ENCODE data around the gene AUNIP.

The AUNIP gene

GRCh38 chr1:25809283-25809926, 49.9 kb downstream of the AUNIP start:
- no peak for DNase-seq (ENCODE audit: low read depth in 2 of 2)

- no peak for DNase-seq (ENCODE audit: low read depth in 2 of 2)
Observed at GRCh38 chr1:25808481-25809244, 50.6 kb downstream of the AUNIP start.

- no peak for DNase-seq (ENCODE audit: low read depth in 2 of 2)
Observed at GRCh38 chr1:25807480-25808390, 51.5 kb downstream of the AUNIP start.

GRCh38 chr1:25806418-25806817, 52.8 kb downstream of the AUNIP start:
- no peak for DNase-seq (ENCODE audit: low read depth in 2 of 2)

- DNase-seq (ENCODE audit: low read depth in 2 of 2), result no peak
Observed at GRCh38 chr1:25805863-25806225, 53.4 kb downstream of the AUNIP start.

- DNase-seq (ENCODE audit: low read depth in 2 of 2), result no peak
Observed at GRCh38 chr1:25804964-25805862, 54.0 kb downstream of the AUNIP start.

GRCh38 chr1:25804244-25804963, 54.9 kb downstream of the AUNIP start:
- DNase-seq (ENCODE audit: low read depth in 2 of 2), result no peak

- no peak for DNase-seq (ENCODE audit: low read depth in 2 of 2)
Observed at GRCh38 chr1:25803368-25803767, 55.9 kb downstream of the AUNIP start.

- no peak for DNase-seq (ENCODE audit: low read depth in 2 of 2)
Observed at GRCh38 chr1:25802915-25803314, 56.3 kb downstream of the AUNIP start.

GRCh38 chr1:25800703-25801377, 58.4 kb downstream of the AUNIP start:
- no peak for DNase-seq (ENCODE audit: low read depth in 2 of 2)

GRCh38 chr1:25799935-25800702, 59.1 kb downstream of the AUNIP start, which contains the start of gene SELENON:
Gene SELENON (plus strand): TSS chr1:25800193. CDS start chr1:25800231, 38 bp downstream.
- no peak for DNase-seq (ENCODE audit: low read depth in 2 of 2)

- DNase-seq (ENCODE audit: low read depth in 2 of 2), result no peak
Observed at GRCh38 chr1:25799352-25799934, 59.8 kb downstream of the AUNIP start.

GRCh38 chr1:25798666-25799351, 60.4 kb downstream of the AUNIP start:
- no peak for DNase-seq (ENCODE audit: low read depth in 2 of 2)

GRCh38 chr1:25797939-25798338, 61.3 kb downstream of the AUNIP start:
- no peak for DNase-seq (ENCODE audit: low read depth in 2 of 2)

- peak; percentile 49 to 68 for DNase-seq (ENCODE audit: low read depth in 2 of 2)
Observed at GRCh38 chr1:25796811-25797458, 62.3 kb downstream of the AUNIP start.

GRCh38 chr1:25795946-25796810, 63.1 kb downstream of the AUNIP start:
- DNase-seq (ENCODE audit: low read depth in 2 of 2), result no peak

GRCh38 chr1:25795211-25795610, 64.0 kb downstream of the AUNIP start:
- no peak for DNase-seq (ENCODE audit: low read depth in 2 of 2)

Data from stimulated activated CD8-positive, alpha-beta memory T cell treated with anti-CD3 and anti-CD28 coated beads, Interleukin-15, amount 100 ng/mL, for 4 hours (primary cell).